Endothelial cell of umbilical vein (primary cell): ENCODE measurements around the gene ZNF83. TPM values are rescaled to one million over a fixed set of nuclear protein-coding genes. Genes with fewer than 3 reads are reported as not detected.

ENCODE experiments used
- BruUV-seq: library from RNA; stranded (reverse); fragments of 400-500 nt; replicated peaks from 2 replicates; lab custom pipeline; 2021; lab: Mats Ljungman, UMichigan
- CTCF ChIA-PET: fragments of 300-600, 350-600 bp; sonication (Branson Sonifier 250); formaldehyde crosslinking; loops from one replicate; lab custom pipeline; 2021; ENCODE audit warnings: antibody characterized with exemption, inconsistent platforms; lab: Charles Lee
- POLR2A ChIA-PET: fragments of 300-600, 350-600 bp; sonication (Branson Sonifier 250); formaldehyde crosslinking; loops from one replicate; lab custom pipeline; 2021; ENCODE audit warnings: antibody characterized with exemption, inconsistent platforms; lab: Charles Lee
- DNase-seq: peaks from one replicate; pipeline ENCODE4 v3.0.0-alpha.2; 2011; ENCODE audit warnings: low read depth, low spot score
- FAIRE-seq: peaks from 2 replicates; lab custom pipeline; 2011; peaks lifted over from hg19 to GRCh38; lab: Jason Lieb, UNC
- H2AFZ ChIP-seq: 2 replicates; pipeline ENCODE4 v1.6.0; 2012; ENCODE audit warnings: low read depth, low read length, control low read depth, inconsistent platforms
- H3K27ac ChIP-seq: 2 replicates; pipeline ENCODE4 v1.5.1; 2011; ENCODE audit warnings: low read depth, mild to moderate bottlenecking, control low read depth, low read length, moderate library complexity; ENCODE audit not compliant: insufficient read depth
- H3K27me3 ChIP-seq, 2 experiments: 2 replicates each; pipeline versions ENCODE4 v1.6.0 to v1.6.1; 2011; ENCODE audit warnings: low read length in 2 of 2, mixed read lengths in 1 of 2; ENCODE audit not compliant: control insufficient read depth in 2 of 2, insufficient read depth in 2 of 2
- H3K36me3 ChIP-seq, 2 experiments: 2 replicates in 1 of 2; 3 replicates in 1 of 2; pipeline ENCODE4 v1.5.1; 2011; ENCODE audit warnings: low read length in 2 of 2, mild to moderate bottlenecking in 1 of 2, moderate library complexity in 1 of 2; ENCODE audit not compliant: control insufficient read depth in 2 of 2, insufficient read depth in 2 of 2; ENCODE audit errors: extremely low read depth in 1 of 2
- H3K4me1 ChIP-seq: 3 replicates; pipeline ENCODE4 v1.5.1; 2011; ENCODE audit warnings: mild to moderate bottlenecking, low read length; ENCODE audit not compliant: control insufficient read depth, insufficient read depth; ENCODE audit errors: extremely low read depth
- H3K4me2 ChIP-seq: 2 replicates; pipeline ENCODE4 v1.6.1; 2011; ENCODE audit warnings: low read length, control low read depth, mixed read lengths; ENCODE audit not compliant: insufficient read depth
- H3K4me3 ChIP-seq, 3 experiments: fragments of 200-600 bp in 1 of 3; sonication (generic), shearing (Covaris generic) in 1 of 3; replicated peaks in 1 of 3; 2 replicates each; pipeline ENCODE4 v1.5.1; 2011 to 2016; ENCODE audit warnings: control low read depth in 3 of 3, low read length in 3 of 3, mild to moderate bottlenecking in 2 of 3, inconsistent platforms in 1 of 3, low read depth in 1 of 3, moderate library complexity in 1 of 3; ENCODE audit not compliant: insufficient read depth in 1 of 3
- H3K79me2 ChIP-seq: 2 replicates; pipeline ENCODE4 v1.6.0; 2012; ENCODE audit warnings: low read length, inconsistent platforms; ENCODE audit not compliant: control insufficient read depth, insufficient read depth
- H3K9ac ChIP-seq: replicated peaks from 2 replicates; pipeline ENCODE3; 2011; ENCODE audit warnings: low read length, control low read depth; ENCODE audit not compliant: insufficient read depth; ENCODE audit errors: extremely low read depth
- H3K9me1 ChIP-seq: replicated peaks from 3 replicates; pipeline ENCODE4 v1.6.0; 2011; ENCODE audit warnings: mild to moderate bottlenecking, low read length; ENCODE audit not compliant: control insufficient read depth, insufficient read depth; ENCODE audit errors: extremely low read depth
- H3K9me3 ChIP-seq: replicated peaks from 2 replicates; pipeline ENCODE4 v1.5.1; 2012; ENCODE audit warnings: low read length, inconsistent platforms; ENCODE audit not compliant: control insufficient read depth, insufficient read depth
- H4K20me1 ChIP-seq: replicated peaks from 2 replicates; pipeline ENCODE3; 2011; ENCODE audit warnings: mild to moderate bottlenecking, low read length; ENCODE audit not compliant: control insufficient read depth, insufficient read depth; ENCODE audit errors: extremely low read depth
- CTCF ChIP-seq, 2 donors: IDR thresholded peaks; 1 replicate in 1 of 2; 2 replicates in 1 of 2; pipeline ENCODE4 v1.5.1; 2011; ENCODE audit warnings: low read length in 2 of 2, mild to moderate bottlenecking in 2 of 2, moderate library complexity in 2 of 2, control low read depth in 1 of 2, inconsistent platforms in 1 of 2, low read depth in 1 of 2; ENCODE audit not compliant: insufficient read depth in 1 of 2; ENCODE audit errors: extremely low read depth in 1 of 2
- EZH2 ChIP-seq: IDR thresholded peaks from 2 replicates; pipeline ENCODE4 v1.6.1; 2012; ENCODE audit warnings: borderline replicate concordance, low read depth, mild to moderate bottlenecking, moderate library complexity, low read length, inconsistent platforms; ENCODE audit not compliant: severe bottlenecking
- FOS ChIP-seq: IDR thresholded peaks from 2 replicates; pipeline ENCODE4 v1.6.1; 2011; ENCODE audit warnings: mild to moderate bottlenecking, low read length, moderate library complexity, borderline replicate concordance; ENCODE audit not compliant: insufficient read depth
- GATA2 ChIP-seq: IDR thresholded peaks from 2 replicates; pipeline ENCODE4 v1.7.0; 2011; ENCODE audit warnings: low read depth, mild to moderate bottlenecking, moderate library complexity, mixed read lengths, low read length; ENCODE audit not compliant: insufficient read length, insufficient read depth
- JUN ChIP-seq: IDR thresholded peaks from 2 replicates; pipeline ENCODE4 v1.6.1; 2011; ENCODE audit warnings: borderline replicate concordance, low read depth; ENCODE audit not compliant: insufficient read length, insufficient read depth
- MAX ChIP-seq: IDR thresholded peaks from 2 replicates; pipeline ENCODE4 v1.6.1; 2011; ENCODE audit not compliant: insufficient read depth, insufficient read length
- MYC ChIP-seq: IDR thresholded peaks from one replicate; pipeline ENCODE4 v1.6.1; 2011; ENCODE audit warnings: mild to moderate bottlenecking, low read depth, low read length
- POLR2A ChIP-seq: IDR thresholded peaks from 2 replicates; pipeline ENCODE4 v1.6.1; 2012; ENCODE audit warnings: low read depth, mild to moderate bottlenecking, control low read depth, low read length
- POLR2AphosphoS5 ChIP-seq: IDR thresholded peaks from 2 replicates; pipeline ENCODE4 v1.6.1; 2012; ENCODE audit warnings: low read depth, mild to moderate bottlenecking, control low read depth, low read length, moderate library complexity; ENCODE audit not compliant: insufficient read depth
- dilution Hi-C: fragments of 300-500 bp; cut with MboI; formaldehyde crosslinking; loops from one replicate; pipeline ENCODE4 v1.15.0; 2019; ENCODE audit warnings: low sequenced_read_pairs; ENCODE audit not compliant: extremely low pct_ligation_motif_present
- intact Hi-C: fragments of 100-400 bp; cut with micrococcal nuclease; formaldehyde crosslinking; loops from one replicate; pipeline ENCODE4 v1.10.0; 2022
- polyA plus RNA-seq, 4 experiments: library from polyadenylated mRNA; depleted of rRNA in 3 of 4; stranded (reverse) in 3 of 4; unstranded in 1 of 4; fragments of >200 nt; gene quantifications; 2 replicates each; pipeline versions ENCODE4 v1.2.1 to v1.2.3, GENCODE V29; 2011 to 2012; ENCODE audit warnings: missing spikeins in 1 of 4
- total RNA-seq: library from RNA; stranded (reverse); gene quantifications from 2 replicates; pipeline ENCODE4 v1.2.3, GENCODE V29; 2021

ZNF83 gene
- total and polyA plus RNA-seq, 2 donors (not counting 3 experiments of a cell fraction or from before 2014, with no cell fraction given) = 32.3 to 41.4 TPM

GRCh38 chr19:52638601-52639000 is 446 bp upstream of the ZNF83 start:
- dilution Hi-C loops (no loop called here), intact Hi-C loops (loop anchor here (1.0 to 2.0 kb wide), 4 partner anchors 52 to 112 kb away; partner anchors contain the start of genes ZNF611, ZNF701 and ZNF808)
- Histone ChIP-seq H3K9me3 (no peaks in the 10 kb centered on the region), H3K36me3 (no peaks in the 10 kb centered on the region), H4K20me1 (no peaks in the 10 kb centered on the region), H3K9me1 (no peaks in the 10 kb centered on the region), H3K27ac (no peak overlapping the region), H3K27me3 (no peaks in the 10 kb centered on the region), H3K4me2 (peak overlapping the region; percentile 91), H2AFZ (peak overlapping the region; percentile 91), H3K79me2 (no peaks in the 10 kb centered on the region), H3K4me3 (peak overlapping the region; percentile 32 to 66 (median 33)), H3K9ac (peak overlapping the region; percentile 37), H3K4me1 (peaks cover 10% of the 10 kb centered on the region)
- CTCF ChIA-PET = interaction anchor here (0.6 kb wide), 1 partner anchor 149 kb away, joined by 4 read pairs; no protein-coding TSS in a partner anchor
- TF ChIP-seq POLR2A (no peak), MYC (no peak), CTCF (IDR thresholded peaks at IDR 0.05; ENCODE audit: extremely low read depth in 1 of 2, insufficient read depth in 1 of 2, low read depth in 1 of 2, low read length in 2 of 2) (no peak), JUN (no peak), POLR2AphosphoS5 (no peak), EZH2 (no peak), MAX (no peak), GATA2 (no peak), FOS (no peak)
- FAIRE-seq = no peak
- no TSS peak for BruUV-seq
- POLR2A ChIA-PET = no interaction called here
- DNase-seq = no peak
